ENCODE measurements around the gene OR52K1.
"Not testable (repeated sequence)": the region's sequence is repeated elsewhere in the genome, so short reads cannot be mapped to it uniquely, and the experiment has no call there.

OR52K1 gene

DNA sequence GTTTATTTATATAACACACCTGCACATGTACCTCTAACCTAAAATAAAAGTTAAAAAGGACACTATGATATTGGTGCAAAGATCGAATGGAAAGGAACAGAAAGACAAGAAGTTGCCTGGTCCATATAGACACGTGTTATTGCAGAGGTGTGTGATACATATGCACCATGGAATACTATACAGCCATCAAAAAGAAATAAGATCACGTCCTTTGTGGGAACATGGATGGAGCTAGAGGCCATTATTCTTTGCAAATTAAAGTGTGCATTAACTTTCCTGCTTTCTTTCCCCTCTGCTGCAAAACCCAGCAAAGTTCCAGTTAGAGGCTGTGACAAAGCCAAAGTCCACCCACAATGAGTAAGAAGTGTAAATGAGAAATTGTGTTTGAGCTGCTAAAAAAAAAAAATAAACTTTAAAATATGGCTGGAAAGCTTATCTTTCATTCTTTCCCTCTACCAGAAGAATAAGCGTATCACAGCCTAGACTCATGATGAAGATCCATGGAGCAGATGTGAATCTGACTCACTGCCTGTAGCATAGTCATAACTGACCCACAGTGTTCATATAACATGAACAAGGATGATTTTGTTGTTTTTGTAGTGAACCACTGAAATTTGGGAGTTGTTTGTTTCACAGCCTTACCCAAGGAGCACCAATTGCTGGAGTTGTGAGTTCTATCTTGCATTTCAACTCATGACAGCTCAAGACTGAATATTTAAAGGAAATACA is 9.6 kb downstream of the OR52K1 start:
- DNase-seq = no peak

DNA sequence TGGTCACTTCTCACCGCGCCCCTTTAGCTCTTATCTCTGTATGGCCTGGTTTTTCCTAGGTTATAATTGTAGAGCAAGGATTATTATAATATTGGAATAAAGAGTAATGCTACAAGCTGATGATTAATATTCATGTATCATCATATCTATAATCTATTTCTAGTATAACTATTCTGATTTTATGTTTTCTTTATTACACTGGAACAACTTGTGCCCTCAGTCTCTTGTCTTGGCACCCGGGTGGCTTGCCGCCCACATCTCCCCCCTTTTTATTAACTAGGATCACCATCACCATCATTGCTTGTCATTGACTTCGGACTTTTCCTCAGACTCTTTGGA is 11.0 kb downstream of the OR52K1 start:
- DNase-seq = no peak

DNA sequence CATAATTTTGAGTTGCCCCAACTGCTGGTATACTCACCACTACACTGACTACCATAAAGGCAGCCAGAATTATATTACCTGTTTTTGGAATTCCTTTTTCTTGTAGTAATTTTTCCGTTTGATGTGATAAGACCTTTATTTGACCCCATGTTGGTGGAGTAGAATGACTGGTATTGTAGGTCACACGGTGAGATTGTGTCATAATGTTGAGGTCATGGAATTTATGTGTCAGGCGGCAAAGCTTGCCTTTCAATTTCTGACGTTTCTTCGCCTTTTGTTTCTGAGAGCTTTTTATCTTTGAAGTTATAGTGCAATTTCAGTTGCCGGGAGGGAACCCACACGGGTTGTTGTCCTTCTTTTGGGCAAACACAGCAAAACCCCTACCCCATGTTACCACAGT is 13.0 kb downstream of the OR52K1 start:
- no peak for DNase-seq

DNA sequence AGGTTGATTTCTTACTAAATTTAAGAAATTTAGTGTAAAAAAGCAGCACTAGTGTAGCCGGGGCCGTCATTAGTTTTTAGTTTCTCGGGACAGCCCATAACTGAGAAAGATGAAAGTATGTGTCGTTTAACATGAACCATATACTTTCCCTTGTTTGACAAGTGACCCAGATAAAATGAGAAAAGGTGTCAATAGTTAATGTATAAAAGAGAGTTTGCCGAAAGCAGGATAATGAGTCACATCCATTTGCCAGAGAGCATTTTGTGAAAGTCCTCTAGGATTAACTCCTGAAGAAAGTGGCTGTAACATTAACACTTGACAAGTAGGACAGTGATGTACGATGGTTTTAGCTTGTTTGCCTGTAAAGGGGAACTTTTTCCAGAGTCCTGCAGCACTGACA is 13.5 kb downstream of the OR52K1 start:
- DNase-seq = no peak

DNA sequence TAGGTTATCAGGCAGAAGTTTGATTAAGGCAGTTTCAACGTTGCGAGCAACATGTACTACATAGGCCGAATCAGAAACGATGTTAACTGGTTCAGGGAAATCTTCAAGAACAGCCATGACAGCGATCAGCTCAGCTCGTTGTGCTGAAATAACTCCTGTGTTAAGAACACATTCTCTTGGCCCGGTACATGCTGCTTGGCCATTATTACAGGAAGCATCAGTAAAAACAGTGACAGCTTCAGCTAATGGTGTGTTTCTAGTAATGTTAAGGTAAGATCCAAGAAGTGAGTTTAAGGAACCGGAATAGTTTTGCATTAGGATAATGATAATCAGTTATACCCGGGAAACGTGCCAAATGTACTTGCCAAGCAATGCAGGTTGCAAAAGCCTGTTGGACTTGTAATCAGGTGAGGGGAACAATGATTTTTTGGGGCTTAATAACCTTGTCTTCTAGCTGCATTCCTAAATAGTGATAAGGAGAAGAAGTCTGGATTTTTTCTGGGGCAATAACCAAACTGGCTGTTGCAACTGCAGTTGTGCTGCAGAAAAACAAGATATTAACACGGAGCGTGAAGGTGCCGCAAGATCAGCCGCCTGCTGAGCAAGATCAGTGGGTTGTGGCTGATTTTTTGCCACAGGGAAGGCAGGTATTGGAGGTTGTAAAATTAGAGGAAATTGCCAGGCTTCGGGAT is 14.3 kb downstream of the OR52K1 start:
- no peak for DNase-seq

DNA sequence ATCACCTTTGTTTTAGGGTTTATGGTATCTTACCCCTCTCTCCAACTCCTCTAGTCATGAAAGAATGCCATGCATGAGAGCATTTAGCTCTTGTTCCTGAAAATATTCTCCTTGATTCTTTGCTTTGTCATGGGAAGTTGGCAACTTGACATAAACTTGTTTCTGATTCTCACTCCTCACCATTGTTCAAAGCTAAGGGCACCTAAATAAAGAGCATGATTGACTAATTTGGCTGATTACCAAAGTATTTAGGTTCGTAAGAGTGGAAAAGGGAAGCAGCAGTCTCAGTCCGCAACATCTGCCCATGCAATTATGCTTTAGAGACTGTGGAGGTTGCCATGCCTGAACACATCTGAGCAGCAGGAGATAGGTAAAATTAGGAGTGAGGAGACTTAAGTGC is 26.4 kb downstream of the OR52K1 start:
- no peak for DNase-seq

DNA sequence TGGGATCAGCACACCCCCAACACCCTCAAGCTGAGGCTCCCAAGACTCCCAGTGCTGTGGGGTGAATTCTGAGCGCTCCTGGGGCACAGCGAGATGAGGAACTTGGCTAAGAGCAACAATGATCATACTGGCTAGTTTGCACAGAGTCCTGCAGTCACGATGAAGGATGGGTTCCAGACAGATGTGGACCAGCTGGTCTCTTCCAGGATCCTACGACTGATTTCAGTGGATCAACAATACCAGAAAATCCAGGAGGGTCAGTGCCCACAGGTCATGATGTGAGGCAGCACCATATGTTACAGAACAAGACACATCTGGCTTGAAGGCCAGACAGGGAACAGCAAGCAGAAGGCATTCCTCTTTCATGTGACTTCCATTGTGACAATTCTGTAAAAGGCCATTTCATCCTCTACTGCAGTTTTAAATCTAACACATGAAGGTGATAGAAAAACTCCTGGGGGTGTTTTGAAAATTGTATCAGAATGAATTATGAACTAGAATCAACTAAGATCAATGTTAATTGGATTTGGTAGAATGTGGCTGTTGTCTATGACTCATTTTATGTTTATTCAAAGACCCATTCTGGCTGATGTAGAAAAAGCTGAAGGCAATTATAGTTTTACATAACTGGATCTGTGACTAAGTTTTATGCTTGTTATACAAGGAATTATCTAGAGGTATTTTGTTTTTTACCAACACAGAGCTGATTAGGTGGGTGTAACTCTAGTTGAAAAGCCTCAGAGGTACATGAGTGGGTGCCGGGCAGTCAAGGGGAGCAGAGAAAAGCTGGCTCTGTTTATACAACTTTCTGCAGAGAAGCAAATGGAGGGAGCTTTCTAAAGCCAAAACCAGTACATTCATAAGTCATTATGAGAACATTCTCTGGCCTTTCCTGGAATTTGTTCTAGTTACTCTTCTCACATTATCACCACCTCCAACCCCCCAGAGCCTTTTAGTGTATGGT is 29.1 kb downstream of the OR52K1 start:
- DNase-seq = no peak

DNA sequence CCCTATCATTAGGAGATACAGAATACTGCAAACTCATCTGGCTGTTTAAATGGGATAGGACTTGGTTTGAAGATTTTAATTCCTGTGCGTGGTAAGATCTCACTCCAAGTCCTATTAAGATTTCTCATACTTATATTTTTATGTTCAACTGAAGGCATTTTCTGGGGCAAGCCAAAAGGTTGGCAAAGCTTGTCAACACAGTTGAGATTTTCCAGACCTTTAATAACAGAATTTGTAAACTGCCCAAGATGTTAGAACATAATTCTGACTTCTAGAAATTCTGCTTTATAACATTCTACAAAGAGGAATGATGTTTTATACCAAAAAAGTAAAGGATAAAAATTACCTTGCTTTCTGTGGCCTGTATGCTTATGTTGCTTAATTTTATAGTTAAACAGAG is 31.8 kb downstream of the OR52K1 start:
- DNase-seq = no peak

DNA sequence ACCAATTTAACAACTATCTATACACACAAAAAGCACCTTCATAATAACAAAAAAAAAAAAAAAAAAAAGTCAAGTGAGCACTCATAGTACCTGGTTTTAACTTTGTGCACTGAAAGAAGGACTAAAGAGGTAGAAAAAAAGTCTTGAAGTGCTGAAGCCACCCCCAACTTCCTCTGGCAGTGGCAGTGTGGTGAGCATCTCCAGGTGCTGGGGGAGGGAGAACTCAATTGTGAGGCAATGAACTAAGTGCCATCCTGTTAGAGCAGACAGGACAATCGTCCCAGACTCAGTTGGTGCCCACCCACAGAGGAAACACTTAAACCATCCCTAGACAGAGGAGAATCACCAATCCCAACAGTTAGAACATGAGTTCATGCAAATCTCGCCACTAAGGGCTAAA is 39.9 kb downstream of the OR52K1 start:
- DNase-seq = no peak

DNA sequence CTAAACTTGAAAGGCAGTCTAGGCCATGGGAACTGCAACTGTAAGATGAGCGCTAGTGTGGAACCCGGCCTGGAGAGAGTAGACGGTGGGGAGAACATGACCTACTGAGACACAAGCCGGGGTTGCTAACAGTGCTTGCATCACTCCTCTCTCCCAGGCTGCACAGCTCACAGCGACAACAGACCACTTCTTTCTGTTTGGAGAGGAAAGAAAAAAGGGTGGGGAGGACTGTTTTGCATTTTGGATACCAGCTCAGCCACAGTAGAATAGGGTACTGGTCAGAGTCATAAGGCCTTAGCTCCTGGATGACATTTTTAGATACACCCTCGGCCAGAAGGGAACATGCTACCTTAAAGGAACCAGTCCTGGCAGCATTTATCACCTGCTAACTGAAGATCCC is 40.3 kb downstream of the OR52K1 start:
- no peak for DNase-seq

DNA sequence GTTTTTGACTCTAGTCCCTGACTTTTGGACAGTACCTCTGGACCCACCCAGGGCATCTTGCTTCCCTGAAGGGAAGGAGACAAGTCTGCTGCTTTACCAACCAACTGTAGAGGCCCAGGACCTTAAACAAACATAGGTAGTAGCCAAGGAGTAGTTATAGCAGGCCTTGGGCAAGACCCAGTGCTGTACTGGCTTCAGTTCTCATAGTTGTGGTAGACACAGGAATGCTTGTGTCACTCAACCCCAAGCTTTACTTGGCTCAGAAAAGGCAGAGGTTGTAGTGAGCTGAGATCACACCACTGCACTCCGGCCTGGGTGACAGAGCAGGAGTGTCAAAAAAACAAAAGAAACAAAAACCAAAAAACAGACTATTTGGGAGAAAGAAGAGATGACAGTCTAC is 41.2 kb downstream of the OR52K1 start:
- DNase-seq = no peak

DNA sequence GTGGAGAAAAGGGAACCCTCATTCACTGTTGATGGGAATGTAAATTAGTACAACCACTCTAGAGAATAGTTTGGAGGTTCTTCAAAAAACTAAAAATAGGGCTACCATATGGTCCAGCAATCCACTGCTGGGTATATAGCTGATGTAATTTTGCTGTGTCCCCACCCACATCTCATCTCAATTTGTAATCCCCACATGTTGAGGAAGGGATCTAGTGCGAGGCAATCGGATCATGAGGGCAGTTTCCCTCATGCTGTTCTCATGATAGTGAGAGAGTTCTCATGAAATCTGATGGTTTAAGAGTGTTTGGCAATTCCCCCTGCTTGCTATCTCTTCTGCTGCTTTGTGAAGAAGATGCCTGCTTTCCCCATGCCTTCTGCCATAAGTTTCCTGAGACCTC is 45.5 kb downstream of the OR52K1 start:
- no peak for DNase-seq

DNA sequence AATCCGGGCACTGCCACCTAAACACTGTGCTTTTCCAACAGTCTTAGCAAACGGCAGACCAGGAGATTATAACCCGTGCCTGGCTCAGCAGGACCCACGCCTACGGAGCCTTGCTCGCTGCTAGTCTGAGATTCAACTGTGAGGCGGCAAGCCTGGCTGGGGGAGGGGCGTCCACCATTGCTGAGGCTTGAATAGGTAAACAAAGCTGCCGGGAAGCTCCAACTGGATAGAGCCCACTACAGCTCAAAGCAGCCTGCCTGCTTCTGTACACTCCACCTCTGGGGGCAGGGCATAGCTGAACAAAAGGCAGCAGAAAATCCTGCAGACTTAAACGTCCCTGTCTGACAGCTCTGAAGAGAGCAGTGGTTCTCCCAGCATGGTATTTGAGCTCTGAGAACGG is 49.2 kb downstream of the OR52K1 start:
- not testable (repeated sequence) for DNase-seq

DNA sequence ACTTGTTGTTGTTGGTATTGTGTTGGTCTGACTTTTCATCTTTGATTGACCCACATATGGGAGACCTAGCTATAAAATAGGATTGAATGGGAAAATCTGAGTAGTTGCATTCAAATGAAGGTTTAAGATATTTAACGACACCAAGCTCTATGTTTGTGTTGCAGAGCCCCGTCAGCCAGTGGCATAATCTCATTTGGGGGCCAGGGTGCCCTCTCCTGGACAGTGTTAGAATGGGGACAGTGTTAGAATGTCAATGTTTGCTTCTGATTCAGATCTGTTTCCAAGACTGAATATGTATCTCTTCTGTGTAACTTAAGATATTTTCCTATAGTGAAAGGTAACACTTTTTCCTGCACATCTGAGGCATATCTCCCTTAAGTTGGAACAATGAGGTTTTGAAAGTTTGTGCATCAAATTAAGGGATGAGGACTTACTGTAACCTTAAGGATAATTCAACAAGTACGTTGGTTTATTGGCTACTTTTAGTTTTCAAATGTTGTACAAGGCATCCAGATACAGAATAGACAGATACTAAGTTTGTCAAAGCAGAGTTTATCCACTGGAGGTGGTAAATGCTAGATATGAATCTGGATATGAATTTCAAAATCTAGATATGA is 57.3 kb downstream of the OR52K1 start:
- DNase-seq = peak; percentile 6 to 49

DNA sequence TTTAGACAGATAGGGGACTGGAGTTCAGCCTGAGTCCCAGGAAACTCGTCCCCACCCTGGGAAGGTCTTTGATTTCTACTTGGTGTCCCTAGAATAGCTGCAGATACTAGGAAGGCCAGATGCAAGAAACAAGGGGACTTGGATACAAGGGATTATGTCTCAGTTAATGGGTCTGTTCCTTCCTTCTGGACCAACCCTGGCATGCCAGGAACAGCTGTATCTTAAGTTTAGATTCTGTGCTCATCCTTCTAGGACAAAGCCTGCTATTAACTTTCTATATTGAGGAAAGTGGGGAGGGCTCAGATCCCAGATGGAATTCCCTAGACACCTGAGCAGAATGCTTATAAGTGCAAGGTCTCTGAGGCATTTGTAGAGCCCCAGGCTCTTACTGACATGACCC is 58.6 kb downstream of the OR52K1 start:
- no peak for DNase-seq
